Hepatocyte (in vitro differentiated cells): ENCODE measurements around the gene EIF5A2. TPM values are rescaled to one million over a fixed set of nuclear protein-coding genes. Genes with fewer than 3 reads are reported as not detected.
"Not testable (repeated sequence)": the region's sequence is repeated elsewhere in the genome, so short reads cannot be mapped to it uniquely, and the experiment has no call there.

Experiments used
- DNase-seq: peaks from one replicate; pipeline ENCODE4 v3.0.0-alpha.2; 2016; ENCODE audit warnings: low spot score
- H2AFZ ChIP-seq: fragments of 200-600 bp; sonication (generic); 2 replicates; pipeline ENCODE4 v1.6.0; 2016; ENCODE audit warnings: antibody characterized with exemption, mild to moderate bottlenecking
- H3K27ac ChIP-seq: fragments of 200-600 bp; sonication (generic); 2 replicates; pipeline ENCODE4 v1.5.1; 2016; ENCODE audit warnings: mild to moderate bottlenecking
- H3K27me3 ChIP-seq: fragments of 200-600 bp; sonication (generic); 2 replicates; pipeline ENCODE4 v1.6.1; 2016
- H3K36me3 ChIP-seq: fragments of 200-600 bp; sonication (generic); replicated peaks from 2 replicates; pipeline ENCODE4 v1.5.1; 2016; ENCODE audit warnings: low read depth; ENCODE audit not compliant: insufficient read depth
- H3K4me1 ChIP-seq: fragments of 200-600 bp; sonication (generic); 2 replicates; pipeline ENCODE4 v1.5.1; 2016; ENCODE audit warnings: mild to moderate bottlenecking, moderate library complexity; ENCODE audit not compliant: insufficient read depth
- H3K4me2 ChIP-seq: fragments of 200-600 bp; sonication (generic); 2 replicates; pipeline ENCODE4 v1.6.0; 2016
- H3K4me3 ChIP-seq: fragments of 200-600 bp; sonication (generic); 2 replicates; pipeline ENCODE4 v1.5.1; 2016; ENCODE audit warnings: mild to moderate bottlenecking
- H3K79me2 ChIP-seq: fragments of 200-600 bp; sonication (generic); 2 replicates; pipeline ENCODE4 v1.6.0; 2017; ENCODE audit warnings: mild to moderate bottlenecking
- H3K9me2 ChIP-seq: fragments of 200-600 bp; sonication (generic); replicated peaks from 2 replicates; pipeline ENCODE4 v1.6.0; 2017; ENCODE audit warnings: mild to moderate bottlenecking; ENCODE audit not compliant: insufficient read depth
- H3K9me3 ChIP-seq: fragments of 200-600 bp; sonication (generic); 2 replicates; pipeline ENCODE4 v1.5.1; 2016; ENCODE audit warnings: low read depth, mild to moderate bottlenecking
- H4K20me1 ChIP-seq: fragments of 200-600 bp; sonication (generic); 2 replicates; pipeline ENCODE4 v1.6.0; 2016; ENCODE audit warnings: mild to moderate bottlenecking; ENCODE audit not compliant: insufficient read depth, poor library complexity, severe bottlenecking
- EZH2 ChIP-seq: fragments of 200-600 bp; sonication (generic); IDR thresholded peaks from 2 replicates; pipeline ENCODE4 v1.6.1; 2016; ENCODE audit warnings: antibody characterized with exemption, mild to moderate bottlenecking, borderline replicate concordance
- EZH2phosphoT487 ChIP-seq: fragments of 200-600 bp; sonication (generic); IDR thresholded peaks from one replicate; pipeline ENCODE4 v1.6.1; 2018; ENCODE audit warnings: antibody characterized with exemption, mild to moderate bottlenecking, low read depth, moderate library complexity; ENCODE audit not compliant: unreplicated experiment, severe bottlenecking
- WGBS: methylation state at CpG from one replicate; pipeline ENCODE4 v1.1.6; 2016; ENCODE audit warnings: low lambda C conversion rate; ENCODE audit errors: missing lambda C conversion rate; 5-methylcytosine and 5-hydroxymethylcytosine counted together
- polyA plus RNA-seq: library from polyadenylated mRNA; unstranded; fragments of >200 nt; fragmentation: Nextera tagmentation; extraction: Ambion mirVana; gene quantifications from 2 replicates; pipeline ENCODE4 v1.2.1, GENCODE V29; 2016
- total RNA-seq: library from RNA; depleted of rRNA; stranded (reverse); fragments of >200 nt; gene quantifications from 2 replicates; pipeline ENCODE4 v1.2.3, GENCODE V29; 2014
- TF ChIP-seq, protein P1 (sequence below): fragments of 200-600 bp; sonication (generic); IDR thresholded peaks from 2 replicates; pipeline ENCODE4 v1.5.1; 2016; ENCODE audit warnings: antibody characterized with exemption, mild to moderate bottlenecking; ENCODE audit not compliant: poor library complexity

Gene EIF5A2
- total and polyA plus RNA-seq, 2 experiments from 2014 or later: 4.5 to 5.3 TPM

DNA sequence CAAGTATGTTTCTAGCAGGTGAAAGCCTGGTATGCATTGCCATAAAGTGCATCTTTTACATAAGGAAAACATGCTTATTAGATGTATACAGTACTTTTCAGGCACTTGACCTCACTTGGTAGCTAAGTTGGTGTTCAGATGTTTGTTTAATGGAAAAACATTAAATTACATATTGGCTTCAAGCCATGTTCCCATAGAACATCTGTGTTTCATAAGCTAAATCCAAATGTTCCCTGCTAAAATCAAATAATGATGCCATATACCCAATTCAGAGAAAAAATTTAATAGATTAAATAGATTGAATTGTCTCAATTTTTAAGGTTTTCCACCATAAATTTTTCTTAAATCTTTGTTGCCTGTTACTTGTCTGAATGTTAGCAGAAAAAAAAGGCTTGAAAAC, 19.3 kb downstream of the EIF5A2 start:
- Histone ChIP-seq H4K20me1 (no peaks in the 10 kb centered on the region), H3K4me3 (no peak overlapping the region)
- no peak for DNase-seq

DNA sequence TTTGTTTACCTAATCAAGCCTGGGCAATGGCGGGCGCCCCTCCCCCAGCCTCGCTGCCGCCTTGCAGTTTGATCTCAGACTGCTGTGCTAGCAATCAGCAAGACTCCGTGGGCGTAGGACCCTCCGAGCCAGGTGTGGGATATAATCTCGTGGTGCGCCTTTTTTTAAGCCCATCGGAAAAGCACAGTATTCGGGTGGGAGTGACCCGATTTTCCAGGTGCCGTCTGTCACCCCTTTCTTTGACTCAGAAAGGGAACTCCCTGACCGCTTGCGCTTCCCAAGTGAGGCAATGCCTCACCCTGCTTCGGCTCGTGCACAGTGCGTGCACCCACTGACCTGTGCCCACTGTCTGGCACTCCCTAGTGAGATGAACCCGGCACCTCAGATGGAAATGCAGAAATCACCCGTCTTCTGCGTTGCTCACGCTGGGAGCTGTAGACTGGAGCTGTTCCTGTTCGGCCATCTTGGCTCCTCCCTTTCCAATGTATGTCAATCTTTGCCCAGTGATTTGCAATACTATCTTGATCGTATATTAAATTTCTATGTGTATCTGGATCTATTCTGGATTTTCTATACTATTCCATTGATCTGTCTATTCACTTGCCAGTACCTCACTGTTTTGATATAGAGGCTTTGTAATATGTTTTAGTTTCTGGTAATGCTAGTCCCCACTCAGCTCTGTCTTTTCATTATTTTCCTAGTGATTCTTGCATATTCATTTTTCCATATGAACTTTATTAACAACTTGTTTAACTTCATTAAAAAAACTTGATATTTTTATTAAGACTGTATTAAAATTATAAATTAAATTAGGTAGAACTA, 24.1 kb downstream of the EIF5A2 start:
- H3K9me3 ChIP-seq, H2AFZ ChIP-seq, H3K27ac ChIP-seq, DNase-seq, H3K79me2 ChIP-seq, H3K36me3 ChIP-seq, H3K4me3 ChIP-seq, H4K20me1 ChIP-seq, H3K27me3 ChIP-seq, H3K4me1 ChIP-seq, H3K9me2 ChIP-seq, H3K4me2 ChIP-seq: not testable (repeated sequence)
- 79% methylated on average over 22 of the region's 24 CpGs for WGBS

More for the DNA sequence above, 19.3 kb downstream of the EIF5A2 start:
- H3K4me2 ChIP-seq: no peak overlapping the region
- no peak overlapping the region for H3K27ac ChIP-seq
- no peak overlapping the region for H2AFZ ChIP-seq
- TF ChIP-seq EZH2 (no peak), EZH2phosphoT487 (no peak)
- TF ChIP-seq, protein P1, sequence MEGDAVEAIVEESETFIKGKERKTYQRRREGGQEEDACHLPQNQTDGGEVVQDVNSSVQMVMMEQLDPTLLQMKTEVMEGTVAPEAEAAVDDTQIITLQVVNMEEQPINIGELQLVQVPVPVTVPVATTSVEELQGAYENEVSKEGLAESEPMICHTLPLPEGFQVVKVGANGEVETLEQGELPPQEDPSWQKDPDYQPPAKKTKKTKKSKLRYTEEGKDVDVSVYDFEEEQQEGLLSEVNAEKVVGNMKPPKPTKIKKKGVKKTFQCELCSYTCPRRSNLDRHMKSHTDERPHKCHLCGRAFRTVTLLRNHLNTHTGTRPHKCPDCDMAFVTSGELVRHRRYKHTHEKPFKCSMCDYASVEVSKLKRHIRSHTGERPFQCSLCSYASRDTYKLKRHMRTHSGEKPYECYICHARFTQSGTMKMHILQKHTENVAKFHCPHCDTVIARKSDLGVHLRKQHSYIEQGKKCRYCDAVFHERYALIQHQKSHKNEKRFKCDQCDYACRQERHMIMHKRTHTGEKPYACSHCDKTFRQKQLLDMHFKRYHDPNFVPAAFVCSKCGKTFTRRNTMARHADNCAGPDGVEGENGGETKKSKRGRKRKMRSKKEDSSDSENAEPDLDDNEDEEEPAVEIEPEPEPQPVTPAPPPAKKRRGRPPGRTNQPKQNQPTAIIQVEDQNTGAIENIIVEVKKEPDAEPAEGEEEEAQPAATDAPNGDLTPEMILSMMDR: no peak
- H3K36me3 ChIP-seq: no peaks in the 10 kb centered on the region
- H3K79me2 ChIP-seq: no peaks in the 10 kb centered on the region
- H3K4me1 ChIP-seq: no peaks in the 10 kb centered on the region
- no peaks in the 10 kb centered on the region for H3K9me2 ChIP-seq
- no peaks in the 10 kb centered on the region for H3K27me3 ChIP-seq
- no peaks in the 10 kb centered on the region for H3K9me3 ChIP-seq

DNA sequence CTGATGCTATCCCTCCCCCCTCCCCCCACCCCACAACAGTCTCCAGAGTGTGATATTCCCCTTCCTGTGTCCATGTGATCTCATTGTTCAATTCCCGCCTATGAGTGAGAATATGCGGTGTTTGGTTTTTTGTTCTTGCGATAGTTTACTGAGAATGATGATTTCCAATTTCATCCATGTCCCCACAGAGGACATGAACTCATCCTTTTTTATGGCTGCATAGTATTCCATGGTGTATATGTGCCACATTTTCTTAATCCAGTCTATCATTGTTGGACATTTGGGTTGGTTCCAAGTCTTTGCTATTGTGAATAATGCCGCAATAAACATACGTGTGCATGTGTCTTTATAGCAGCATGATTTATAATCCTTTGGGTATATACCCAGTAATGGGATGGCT, 29.7 kb downstream of the EIF5A2 start:
- H3K9me3 ChIP-seq, H3K4me1 ChIP-seq, DNase-seq, H3K27ac ChIP-seq, H3K4me2 ChIP-seq, H3K27me3 ChIP-seq, H3K36me3 ChIP-seq, H4K20me1 ChIP-seq, H3K4me3 ChIP-seq, H3K79me2 ChIP-seq, H3K9me2 ChIP-seq, H2AFZ ChIP-seq: not testable (repeated sequence)
- 69% methylated on average over 3 of the region's 5 CpGs for WGBS

DNA sequence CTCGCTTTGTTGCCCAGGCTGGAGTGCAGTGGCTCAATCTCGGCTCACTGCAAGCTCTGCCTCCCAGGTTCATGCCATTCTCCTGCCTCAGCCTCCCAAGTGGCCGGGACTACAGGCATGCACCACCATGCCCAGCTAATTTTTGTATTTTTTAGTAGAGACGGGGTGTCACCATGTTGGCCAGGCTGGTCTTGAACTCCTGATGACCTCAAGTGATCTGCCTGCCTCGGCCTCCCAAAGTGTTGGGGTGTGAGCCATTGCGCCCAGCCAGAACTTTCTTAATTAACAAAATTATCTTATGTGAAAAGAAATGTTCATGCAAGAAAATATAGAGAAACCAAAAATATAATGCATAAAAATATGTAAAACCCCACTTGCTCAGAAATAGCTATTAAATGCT, 31.1 kb downstream of the EIF5A2 start:
- H2AFZ ChIP-seq, H3K79me2 ChIP-seq, H3K4me3 ChIP-seq, H3K9me2 ChIP-seq, H3K9me3 ChIP-seq, H3K4me1 ChIP-seq, H3K36me3 ChIP-seq, H3K4me2 ChIP-seq, H3K27ac ChIP-seq, DNase-seq, H4K20me1 ChIP-seq, H3K27me3 ChIP-seq: not testable (repeated sequence)
- WGBS: 94% methylated on average over 6 of the region's 6 CpGs

GRCh38 chr3:170876537-170876936, 31.9 kb downstream of the EIF5A2 start:
- Histone ChIP-seq H3K27me3 (no peaks in the 10 kb centered on the region), H2AFZ (no peak overlapping the region), H3K9me2 (no peaks in the 10 kb centered on the region), H3K79me2 (no peaks in the 10 kb centered on the region), H3K4me1 (no peaks in the 10 kb centered on the region), H4K20me1 (no peaks in the 10 kb centered on the region), H3K4me3 (no peak overlapping the region), H3K9me3 (no peaks in the 10 kb centered on the region), H3K27ac (no peak overlapping the region), H3K4me2 (no peak overlapping the region), H3K36me3 (no peaks in the 10 kb centered on the region)
- TF ChIP-seq EZH2 (no peak), EZH2phosphoT487 (no peak)
- TF ChIP-seq, protein P1: no peak
- 39% methylated on average over 2 of the region's 2 CpGs for WGBS
- DNase-seq: peak; percentile 22
